GM21515 (cell line): Measurements from ENCODE around the gene TOX2.

Experiments used
- ATAC-seq: cut with Tn5 transposase; IDR thresholded peaks from one replicate; pipeline ENCODE4 v1.9.1; 2021; ENCODE audit not compliant: unreplicated experiment

TOX2 gene, protein sequence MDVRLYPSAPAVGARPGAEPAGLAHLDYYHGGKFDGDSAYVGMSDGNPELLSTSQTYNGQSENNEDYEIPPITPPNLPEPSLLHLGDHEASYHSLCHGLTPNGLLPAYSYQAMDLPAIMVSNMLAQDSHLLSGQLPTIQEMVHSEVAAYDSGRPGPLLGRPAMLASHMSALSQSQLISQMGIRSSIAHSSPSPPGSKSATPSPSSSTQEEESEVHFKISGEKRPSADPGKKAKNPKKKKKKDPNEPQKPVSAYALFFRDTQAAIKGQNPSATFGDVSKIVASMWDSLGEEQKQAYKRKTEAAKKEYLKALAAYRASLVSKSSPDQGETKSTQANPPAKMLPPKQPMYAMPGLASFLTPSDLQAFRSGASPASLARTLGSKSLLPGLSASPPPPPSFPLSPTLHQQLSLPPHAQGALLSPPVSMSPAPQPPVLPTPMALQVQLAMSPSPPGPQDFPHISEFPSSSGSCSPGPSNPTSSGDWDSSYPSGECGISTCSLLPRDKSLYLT

GRCh38 chr20:43914311-43915210, at the start of gene TOX2:
Gene TOX2 (plus strand): TSS chr20:43914852. CDS start chr20:43914892, 40 bp downstream.
- ATAC-seq = no peak

DNA sequence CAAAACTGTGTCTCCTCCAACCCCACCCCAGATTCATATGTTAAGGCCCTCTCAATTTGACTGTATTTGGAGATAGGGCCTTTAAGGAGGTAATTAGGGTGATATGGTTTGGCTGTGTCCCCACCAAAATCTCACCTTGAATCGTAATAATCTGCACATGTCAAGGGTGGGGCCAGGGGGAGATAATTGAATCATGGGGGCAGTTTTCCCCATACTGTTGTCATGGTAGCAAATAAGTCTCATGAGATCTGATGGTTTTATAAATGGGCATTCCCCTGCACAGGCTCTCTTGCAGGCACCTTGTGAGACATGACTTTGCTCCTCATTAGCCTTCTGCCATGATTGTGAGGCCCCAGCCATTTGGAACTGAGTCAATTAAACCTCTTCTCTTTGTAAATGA, 46.6 kb upstream of the TOX2 start:
- no peak for ATAC-seq

- ATAC-seq = no peak
Measured at GRCh38 chr20:43870484-43870883, 44.2 kb upstream of the TOX2 start.

GRCh38 chr20:43878776-43879175, 35.9 kb upstream of the TOX2 start:
- no peak for ATAC-seq

DNA sequence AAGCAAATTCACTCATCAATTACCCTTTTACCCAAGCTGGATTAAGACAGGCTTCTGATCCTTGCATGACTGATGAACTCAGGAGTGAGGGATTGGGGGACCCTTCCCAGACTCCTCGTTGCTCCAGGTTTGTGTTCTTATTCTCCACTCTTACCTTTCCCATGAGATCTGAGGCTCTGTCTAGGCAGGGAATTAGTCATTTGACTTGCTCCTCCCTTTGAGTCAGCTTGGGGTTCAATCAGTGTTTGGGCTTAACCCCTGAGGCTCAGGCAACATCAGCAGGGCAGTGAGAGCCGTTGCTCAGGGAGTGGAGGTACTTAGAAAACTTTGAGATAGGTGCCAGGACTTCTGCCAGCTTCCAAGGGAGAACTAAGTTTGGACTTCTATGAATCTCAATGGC, 20.7 kb upstream of the TOX2 start:
- no peak for ATAC-seq

- ATAC-seq = no peak
Measured at GRCh38 chr20:43894491-43894890, 20.2 kb upstream of the TOX2 start.

DNA sequence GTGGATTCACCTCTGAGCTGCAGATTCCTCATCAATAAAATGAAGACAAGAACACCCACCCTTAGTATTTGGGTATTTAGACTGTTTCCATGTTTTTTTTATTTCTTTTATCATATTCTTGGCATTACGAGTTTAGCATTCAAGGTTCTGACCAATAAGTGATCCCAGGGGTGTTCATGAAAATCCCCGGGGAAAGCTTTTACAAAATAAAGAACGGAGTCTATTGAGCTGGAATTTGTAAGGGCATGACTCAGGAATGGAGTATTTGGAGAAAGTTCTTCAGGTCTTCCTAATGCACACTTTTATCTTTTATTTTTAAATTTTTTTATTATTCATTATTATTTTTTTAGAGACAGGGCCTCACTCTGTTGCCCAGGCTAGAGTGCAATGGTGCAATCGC, 19.4 kb upstream of the TOX2 start:
- no peak for ATAC-seq

- no peak for ATAC-seq
Measured at GRCh38 chr20:43899274-43900120, 15.2 kb upstream of the TOX2 start.

- no peak for ATAC-seq
Measured at GRCh38 chr20:43900121-43900466, 14.6 kb upstream of the TOX2 start.

GRCh38 chr20:43900496-43900895, 14.2 kb upstream of the TOX2 start:
- no peak for ATAC-seq

DNA sequence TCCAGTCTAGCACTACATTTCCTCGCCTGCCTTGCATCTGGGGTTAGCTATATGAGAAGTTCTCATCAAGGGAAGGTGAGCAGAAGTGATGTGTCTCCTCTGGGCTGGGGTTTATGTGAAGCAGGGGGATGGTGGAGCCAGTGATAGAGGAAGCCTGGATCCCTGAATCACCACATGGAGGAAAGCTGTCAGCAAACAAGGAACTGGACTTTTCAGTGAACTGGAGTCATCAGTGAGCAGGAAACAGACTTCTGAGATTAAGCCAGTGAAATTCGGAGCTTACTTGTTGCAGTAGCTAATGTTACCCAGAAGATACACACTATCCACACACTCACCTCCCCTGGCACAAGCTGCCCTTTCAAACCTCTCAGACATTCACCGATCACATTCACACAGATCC, 13.4 kb upstream of the TOX2 start:
- no peak for ATAC-seq

DNA sequence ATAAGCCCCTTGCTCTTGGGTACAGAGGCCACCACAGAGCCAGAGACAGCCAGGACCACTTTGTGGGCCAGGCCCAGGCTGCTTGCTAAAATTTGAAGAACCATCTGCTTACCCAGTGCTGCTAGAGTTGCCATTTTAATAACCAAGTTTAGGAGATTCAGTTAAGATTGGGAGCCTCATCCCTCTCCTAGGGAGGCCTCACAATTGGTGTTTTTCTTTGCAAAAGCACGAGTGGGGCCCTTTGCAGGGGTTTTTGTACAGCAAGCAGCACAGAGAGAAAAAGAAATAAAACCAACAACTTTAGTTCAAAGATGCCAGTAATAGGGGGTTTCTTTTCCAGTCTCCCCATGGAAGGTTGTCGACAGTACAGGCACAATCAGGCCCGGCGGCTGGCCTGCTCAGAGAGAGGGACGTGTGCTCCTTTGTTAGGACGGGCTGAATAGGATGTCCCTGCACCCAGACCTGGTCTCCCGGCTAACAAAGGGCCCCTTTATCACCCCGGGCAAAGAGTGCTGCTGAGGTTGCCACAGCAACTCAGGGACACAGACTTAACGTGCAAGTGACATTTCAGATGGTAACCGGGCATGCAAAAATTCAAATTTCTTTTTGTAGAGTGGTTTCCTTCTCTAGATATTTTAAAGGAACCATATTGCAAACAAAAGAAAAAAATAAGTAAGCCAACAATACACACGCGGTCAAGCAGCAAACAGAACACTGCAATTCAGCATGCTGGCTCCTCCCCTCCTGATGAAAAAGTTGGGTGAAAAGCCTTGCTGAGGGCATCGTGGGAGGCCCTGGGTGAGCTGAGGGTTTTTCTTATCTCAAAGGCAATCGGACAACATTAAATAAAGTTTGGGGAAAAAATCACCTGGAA, 10.5 kb upstream of the TOX2 start:
- ATAC-seq = no peak

DNA sequence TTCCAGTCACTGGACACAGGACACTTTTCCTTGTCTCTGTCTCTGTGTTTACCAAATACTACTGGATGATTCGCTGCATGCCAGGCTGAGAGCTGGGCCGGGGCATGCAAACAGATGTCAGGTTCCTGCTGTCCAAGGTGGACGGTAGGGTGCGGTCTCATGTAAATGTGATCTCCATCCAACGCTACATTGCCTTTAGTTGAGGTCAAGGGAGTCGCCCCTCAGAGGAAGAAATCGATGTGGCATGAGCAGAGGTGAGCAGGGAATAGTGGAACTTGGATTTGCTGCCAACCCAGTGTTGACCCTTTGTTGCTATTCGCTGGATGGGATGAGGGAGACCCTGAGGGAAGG, 9.8 kb upstream of the TOX2 start:
- no peak for ATAC-seq

DNA sequence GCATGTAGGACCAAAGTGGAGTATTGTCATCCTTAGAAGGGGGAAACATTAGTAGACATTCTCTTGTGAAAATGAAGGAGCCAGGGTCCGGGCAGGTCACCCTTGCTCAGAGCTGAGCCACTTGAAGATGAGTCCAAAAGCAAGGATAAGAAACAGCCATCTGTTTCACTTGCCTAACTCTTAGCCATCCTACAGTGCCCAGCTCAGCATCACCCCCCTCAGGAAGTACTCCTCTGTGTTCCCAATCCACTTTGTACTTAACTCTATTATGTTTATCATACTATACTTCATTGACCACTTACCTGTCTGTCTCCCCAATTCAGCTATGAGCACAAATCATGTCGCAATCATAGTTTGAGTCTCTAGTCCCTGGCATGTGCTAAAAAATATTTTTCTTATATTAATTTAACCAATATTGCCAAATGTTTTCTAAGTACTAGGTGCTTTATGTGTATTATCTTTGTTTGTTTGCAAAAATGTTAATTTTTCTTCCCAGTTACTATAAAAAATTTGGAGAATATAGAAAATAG, 8.1 kb upstream of the TOX2 start:
- no peak for ATAC-seq

- ATAC-seq = no peak
Measured at GRCh38 chr20:43909211-43909610, 5.4 kb upstream of the TOX2 start.

DNA sequence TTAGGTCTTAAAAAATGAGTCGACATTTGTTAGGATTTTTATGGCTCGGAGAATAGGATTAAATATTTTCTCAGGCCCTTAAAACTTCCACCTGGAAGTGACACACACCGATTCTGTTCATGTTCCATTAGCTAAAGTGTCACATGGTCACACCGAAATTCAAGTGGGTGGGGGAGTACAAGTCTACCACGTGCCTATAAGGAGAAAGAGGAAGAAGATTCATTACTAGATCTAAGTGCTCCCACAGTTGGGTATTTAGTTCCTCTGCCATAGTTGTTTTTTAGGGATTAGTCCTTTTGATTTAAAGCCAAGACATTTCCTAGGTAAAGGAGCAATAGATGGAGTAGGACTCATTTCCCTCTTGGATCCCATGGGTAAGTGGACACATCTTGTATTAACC, 4.9 kb upstream of the TOX2 start:
- no peak for ATAC-seq

GRCh38 chr20:43910564-43910963, 4.1 kb upstream of the TOX2 start:
- no peak for ATAC-seq

DNA sequence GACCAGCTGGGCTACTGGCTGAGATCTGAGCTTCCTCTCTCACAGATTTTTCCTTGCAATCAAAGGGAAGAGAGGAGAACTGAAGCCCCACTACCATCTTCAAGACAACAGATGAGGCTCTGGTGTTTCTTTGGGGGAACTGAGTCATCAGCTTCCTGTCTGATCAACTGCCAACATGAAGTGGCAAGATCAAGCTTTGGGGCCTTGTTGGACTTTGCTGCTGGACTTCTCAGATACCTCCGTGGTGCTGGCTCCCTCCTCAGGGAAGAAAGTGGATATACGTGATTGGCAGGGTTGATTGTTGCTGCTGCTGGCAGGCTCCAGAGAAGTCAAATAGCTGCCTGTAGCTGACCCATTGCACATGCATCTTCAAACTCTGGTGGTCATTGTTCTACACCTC, 3.6 kb upstream of the TOX2 start:
- no peak for ATAC-seq

- no peak for ATAC-seq
Measured at GRCh38 chr20:43913291-43914025, 1.2 kb upstream of the TOX2 start.
